Peyer's patch (tissue), 4 donors: ENCODE measurements around the gene SEPTIN5.

Experiments
- POLR2A ChIP-seq, 2 donors: fragments of 450-650 bp; IDR thresholded peaks; one replicate each; pipeline ENCODE4 v1.5.1; 2017; ENCODE audit warnings: antibody characterized with exemption in 2 of 2, mild to moderate bottlenecking in 2 of 2, moderate library complexity in 2 of 2
- TF ChIP-seq, protein P1 (sequence below), 6 experiments: fragments of 450-650 bp in 4 of 6; fragments of 200-600 bp in 2 of 6; sonication (generic) in 1 of 6; IDR thresholded peaks; one replicate each; pipeline ENCODE4 v1.5.1; 2017 to 2019; ENCODE audit warnings: antibody characterized with exemption in 6 of 6, mild to moderate bottlenecking in 3 of 6, moderate library complexity in 1 of 6

GRCh38 chr22:19672054-19672776, 42.1 kb upstream of the SEPTIN5 start:
- TF ChIP-seq POLR2A (IDR thresholded peaks at IDR 0.05): no peak
- TF ChIP-seq, protein P1, sequence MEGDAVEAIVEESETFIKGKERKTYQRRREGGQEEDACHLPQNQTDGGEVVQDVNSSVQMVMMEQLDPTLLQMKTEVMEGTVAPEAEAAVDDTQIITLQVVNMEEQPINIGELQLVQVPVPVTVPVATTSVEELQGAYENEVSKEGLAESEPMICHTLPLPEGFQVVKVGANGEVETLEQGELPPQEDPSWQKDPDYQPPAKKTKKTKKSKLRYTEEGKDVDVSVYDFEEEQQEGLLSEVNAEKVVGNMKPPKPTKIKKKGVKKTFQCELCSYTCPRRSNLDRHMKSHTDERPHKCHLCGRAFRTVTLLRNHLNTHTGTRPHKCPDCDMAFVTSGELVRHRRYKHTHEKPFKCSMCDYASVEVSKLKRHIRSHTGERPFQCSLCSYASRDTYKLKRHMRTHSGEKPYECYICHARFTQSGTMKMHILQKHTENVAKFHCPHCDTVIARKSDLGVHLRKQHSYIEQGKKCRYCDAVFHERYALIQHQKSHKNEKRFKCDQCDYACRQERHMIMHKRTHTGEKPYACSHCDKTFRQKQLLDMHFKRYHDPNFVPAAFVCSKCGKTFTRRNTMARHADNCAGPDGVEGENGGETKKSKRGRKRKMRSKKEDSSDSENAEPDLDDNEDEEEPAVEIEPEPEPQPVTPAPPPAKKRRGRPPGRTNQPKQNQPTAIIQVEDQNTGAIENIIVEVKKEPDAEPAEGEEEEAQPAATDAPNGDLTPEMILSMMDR (IDR thresholded peaks at IDR 0.05): no peak
